Skin epidermis (tissue), 12 donors: ENCODE results near the gene GDF15.
"Not testable (repeated sequence)": the region's sequence is repeated elsewhere in the genome, so short reads cannot be mapped to it uniquely, and the experiment has no call there.

Experiments
- H3K27ac ChIP-seq, 21 experiments: fragments of 200-600 bp; sonication (generic) in 11 of 21; one replicate each; pipeline ENCODE4 v1.5.0; 2020; ENCODE audit warnings: mild to moderate bottlenecking in 3 of 21, inconsistent platforms in 2 of 21, moderate library complexity in 2 of 21
- H3K4me3 ChIP-seq, 7 experiments: fragments of 200-600 bp; sonication (generic) in 2 of 7; one replicate each; pipeline ENCODE4 v1.5.0; 2020; ENCODE audit warnings: inconsistent platforms in 2 of 7, mild to moderate bottlenecking in 2 of 7, moderate library complexity in 1 of 7

GDF15 gene

GRCh38 chr19:18362934-18363542 is 22.9 kb upstream of the GDF15 start:
- H3K27ac ChIP-seq = peak overlapping the region in 4 of 21 experiments; percentile 16 to 80 (median 46)
- no peak overlapping the region for H3K4me3 ChIP-seq

- H3K27ac ChIP-seq = peak overlapping the region in 5 of 21 experiments; percentile 16 to 81 (median 71)
- H3K4me3 ChIP-seq = no peak overlapping the region
These were observed 22.2 kb upstream of the GDF15 start for GRCh38 chr19:18363787-18364186.

DNA sequence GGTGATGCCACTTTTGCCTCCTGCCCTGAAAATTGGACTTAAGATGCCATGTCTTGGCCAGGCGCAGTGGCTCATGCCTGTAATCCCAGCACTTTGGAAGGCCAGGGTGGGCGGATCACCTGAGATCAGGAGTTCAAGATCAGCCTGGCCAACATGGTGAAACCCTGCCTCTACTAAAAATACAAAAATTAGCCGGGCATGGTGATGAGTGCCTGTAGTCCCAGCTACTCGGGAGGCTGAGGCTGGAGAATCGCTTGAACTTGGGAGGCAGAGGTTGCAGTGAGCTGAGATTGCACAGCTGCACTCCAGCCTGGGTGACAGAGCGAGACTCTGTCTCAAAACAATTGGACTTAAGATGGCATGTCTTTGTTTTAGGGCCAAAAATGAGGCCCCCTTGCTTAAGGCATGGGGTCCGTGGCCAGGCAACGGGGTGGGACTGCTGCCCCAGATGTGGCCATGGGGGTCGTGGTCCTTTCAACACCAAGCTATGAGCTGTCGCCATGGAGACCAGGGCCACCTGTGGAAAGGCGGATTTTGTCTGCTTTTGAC is 21.6 kb upstream of the GDF15 start:
- not testable (repeated sequence) for H3K4me3 ChIP-seq
- H3K27ac ChIP-seq = peak overlapping the region in 16 of 21 experiments; percentile 17 to 81 (median 57)

GRCh38 chr19:18364826-18365528 is 21.0 kb upstream of the GDF15 start:
- no peak overlapping the region for H3K4me3 ChIP-seq
- H3K27ac ChIP-seq = peak overlapping the region in 16 of 21 experiments; percentile 17 to 81 (median 63)

GRCh38 chr19:18366021-18366435 is 19.9 kb upstream of the GDF15 start:
- Histone ChIP-seq H3K4me3 (no peak overlapping the region), H3K27ac (peak overlapping the region in 13 of 21 experiments; percentile 7 to 81 (median 61))

- Histone ChIP-seq H3K27ac (peak overlapping the region in 1 of 21 experiments; percentile 8), H3K4me3 (no peak overlapping the region)
These were observed 17.3 kb upstream of the GDF15 start for GRCh38 chr19:18368504-18369222.

DNA sequence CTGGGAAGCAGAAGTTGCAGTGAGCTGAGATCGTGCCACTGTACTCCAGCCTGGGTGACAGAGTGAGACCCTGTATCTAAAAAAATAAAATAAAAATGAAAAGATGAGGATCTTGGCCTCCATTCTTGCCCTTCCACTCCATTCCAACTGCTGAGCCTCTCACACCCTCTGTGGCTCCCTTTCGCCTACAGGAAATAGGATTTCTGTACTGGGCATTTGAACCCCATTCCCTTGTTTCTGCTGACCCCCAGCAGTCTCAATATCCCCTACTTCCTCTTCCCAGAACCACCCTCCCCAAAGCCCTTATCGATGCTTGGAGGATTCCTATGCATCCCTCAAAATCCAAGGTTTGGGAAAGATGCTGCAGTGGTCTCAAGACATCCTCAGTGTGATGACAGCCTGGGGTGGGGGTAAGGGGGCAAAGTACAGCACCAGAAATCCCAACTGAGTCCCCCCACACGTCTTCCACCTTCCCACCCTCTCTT is 12.5 kb upstream of the GDF15 start:
- Histone ChIP-seq H3K4me3 (no peak overlapping the region), H3K27ac (peak overlapping the region in 19 of 21 experiments; percentile 31 to 89 (median 64))

DNA sequence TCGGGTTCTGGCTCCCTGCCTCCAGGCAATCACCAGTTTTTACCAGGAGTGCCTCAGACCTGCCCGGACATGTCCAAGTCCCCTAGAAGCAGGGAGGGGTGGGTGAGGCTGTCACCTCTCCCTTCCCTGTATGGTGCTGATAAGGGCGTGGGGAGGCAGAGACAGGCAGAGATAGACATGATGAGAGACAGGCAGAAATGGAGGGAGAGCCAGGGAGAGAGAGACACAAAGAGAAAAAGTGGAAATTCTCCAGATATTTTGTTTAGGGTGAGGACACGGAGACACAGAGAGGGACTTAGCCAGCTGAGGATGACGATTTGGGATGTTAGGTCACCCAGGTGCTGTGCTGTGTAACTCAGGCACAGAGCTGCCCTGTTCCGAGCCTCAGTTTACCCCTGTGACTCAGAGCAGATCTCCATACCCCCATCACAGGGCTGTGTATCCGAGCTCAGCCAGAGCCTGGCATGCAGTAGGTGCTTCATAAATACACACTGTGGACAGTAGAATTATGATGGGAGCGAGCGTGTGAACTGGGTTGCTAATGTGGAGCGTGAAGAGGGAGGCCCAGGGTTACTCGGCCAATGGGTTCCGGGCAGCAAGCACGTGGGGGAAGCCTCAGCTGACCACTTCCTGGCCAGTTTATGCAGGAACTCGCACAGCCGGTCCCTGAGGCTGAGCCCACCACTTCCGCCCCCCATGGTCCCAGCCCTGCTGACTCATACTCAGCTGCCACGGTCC is 11.9 kb upstream of the GDF15 start:
- Histone ChIP-seq H3K27ac (peak overlapping the region in 19 of 21 experiments; percentile 34 to 89 (median 64)), H3K4me3 (no peak overlapping the region)

- peak overlapping the region in 1 of 21 experiments; percentile 43 for H3K27ac ChIP-seq
These were observed 8.9 kb upstream of the GDF15 start for GRCh38 chr19:18377026-18377425.

GRCh38 chr19:18379803-18380747 is 5.9 kb upstream of the GDF15 start:
- Histone ChIP-seq H3K27ac (peak overlapping the region in 12 of 21 experiments; percentile 2 to 74 (median 44)), H3K4me3 (no peak overlapping the region)

More at GRCh38 chr19:18377026-18377425, 8.9 kb upstream of the GDF15 start:
- no peak overlapping the region for H3K4me3 ChIP-seq

DNA sequence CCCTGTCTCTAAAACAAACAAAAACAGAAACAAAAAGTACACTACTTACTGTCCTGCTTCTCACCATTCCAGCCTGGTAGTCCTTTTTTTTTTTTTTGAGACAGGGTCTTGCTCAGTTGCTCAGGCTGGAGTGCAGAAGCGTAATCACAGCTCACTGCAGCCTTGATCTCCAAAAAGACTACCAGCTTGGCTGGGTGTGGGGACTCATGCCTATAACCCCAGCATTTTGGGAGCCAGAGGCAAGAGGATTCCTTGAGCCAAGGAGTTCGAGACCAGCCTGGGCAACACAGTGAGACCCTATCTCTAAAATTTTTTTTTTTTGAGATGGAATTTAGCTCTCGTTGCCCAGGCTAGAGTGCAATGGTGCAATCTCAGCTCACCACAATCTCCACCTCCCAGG is 5.1 kb upstream of the GDF15 start:
- H3K4me3 ChIP-seq = no peak overlapping the region
- no peak overlapping the region for H3K27ac ChIP-seq

GRCh38 chr19:18383622-18384021 is 2.3 kb upstream of the GDF15 start:
- H3K4me3 ChIP-seq, H3K27ac ChIP-seq: not testable (repeated sequence)

DNA sequence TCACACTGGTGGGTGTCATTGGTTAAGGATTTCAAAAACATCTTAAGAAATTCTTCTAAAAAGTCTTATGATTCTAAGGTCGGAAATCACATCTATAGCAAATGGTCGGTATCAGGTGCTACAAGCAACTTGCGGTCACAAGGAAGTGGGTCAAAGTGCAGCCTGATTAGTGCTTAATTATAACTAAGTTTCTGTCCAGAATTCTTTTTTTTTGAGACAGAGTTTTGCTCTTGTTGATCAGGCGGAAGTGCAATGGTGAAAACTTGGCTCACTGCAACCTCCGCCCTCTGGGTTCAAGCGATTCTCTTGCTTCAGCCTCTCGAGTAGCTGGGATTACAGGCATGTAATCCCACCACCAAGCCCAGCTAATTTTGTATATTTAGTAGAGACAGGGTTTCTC is 1.2 kb upstream of the GDF15 start:
- Histone ChIP-seq H3K4me3 (no peak overlapping the region), H3K27ac (no peak overlapping the region)

DNA sequence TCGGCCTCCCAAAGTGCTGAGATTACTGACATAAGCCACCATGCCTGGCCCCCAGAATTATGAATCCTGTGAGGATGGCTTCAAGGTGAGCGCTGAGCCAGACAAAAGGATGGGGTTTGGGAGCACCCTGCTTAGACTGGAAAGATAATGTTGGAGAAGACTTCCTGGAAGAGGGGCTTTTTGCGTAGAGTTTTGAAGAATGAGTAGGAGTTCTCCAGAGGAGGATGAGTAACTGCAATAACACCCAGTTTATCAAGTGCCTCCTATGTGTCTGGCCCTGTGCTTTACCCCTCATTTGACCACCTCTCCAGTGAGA is 641 bp upstream of the GDF15 start:
- no peak overlapping the region for H3K27ac ChIP-seq
- H3K4me3 ChIP-seq = no peak overlapping the region

DNA sequence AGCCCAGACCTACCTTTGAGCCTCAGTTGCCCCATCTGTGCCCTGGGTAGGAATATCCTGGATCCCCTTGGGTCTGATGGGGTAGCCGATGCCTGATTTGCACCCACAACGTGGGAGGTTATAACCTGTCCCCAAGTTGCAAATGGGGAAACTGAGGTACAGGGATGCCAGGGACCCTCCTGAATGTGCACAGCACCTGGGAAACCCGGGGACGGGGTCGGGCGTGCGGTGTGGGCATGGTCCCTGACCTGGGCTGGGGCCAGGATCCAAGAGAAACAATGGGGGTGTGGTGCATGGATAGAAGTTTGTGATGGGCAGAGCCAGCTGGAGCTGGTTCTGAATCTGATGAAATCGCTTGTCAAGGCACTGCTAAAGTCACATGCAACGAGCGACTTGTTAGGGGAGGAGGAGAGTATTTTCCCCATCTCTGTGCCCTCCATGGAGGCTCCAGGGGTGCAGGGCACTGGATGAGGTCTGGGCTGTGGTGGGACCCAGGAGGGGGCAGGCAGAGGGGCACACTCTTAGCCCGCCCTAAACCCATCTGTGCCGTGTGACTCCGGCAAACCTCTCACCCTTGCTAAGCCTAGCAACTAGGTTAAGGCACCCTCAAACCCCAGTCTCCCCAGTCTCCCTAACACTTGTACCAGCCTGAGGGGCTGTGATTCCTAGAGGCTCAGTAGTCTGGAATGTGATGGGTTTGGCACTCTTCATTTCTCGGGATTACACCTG is 749 bp downstream of the GDF15 start:
- H3K27ac ChIP-seq = peak overlapping the region in 1 of 21 experiments; percentile 12
- H3K4me3 ChIP-seq = peak overlapping the region in 2 of 7 experiments; percentile 5 to 6

DNA sequence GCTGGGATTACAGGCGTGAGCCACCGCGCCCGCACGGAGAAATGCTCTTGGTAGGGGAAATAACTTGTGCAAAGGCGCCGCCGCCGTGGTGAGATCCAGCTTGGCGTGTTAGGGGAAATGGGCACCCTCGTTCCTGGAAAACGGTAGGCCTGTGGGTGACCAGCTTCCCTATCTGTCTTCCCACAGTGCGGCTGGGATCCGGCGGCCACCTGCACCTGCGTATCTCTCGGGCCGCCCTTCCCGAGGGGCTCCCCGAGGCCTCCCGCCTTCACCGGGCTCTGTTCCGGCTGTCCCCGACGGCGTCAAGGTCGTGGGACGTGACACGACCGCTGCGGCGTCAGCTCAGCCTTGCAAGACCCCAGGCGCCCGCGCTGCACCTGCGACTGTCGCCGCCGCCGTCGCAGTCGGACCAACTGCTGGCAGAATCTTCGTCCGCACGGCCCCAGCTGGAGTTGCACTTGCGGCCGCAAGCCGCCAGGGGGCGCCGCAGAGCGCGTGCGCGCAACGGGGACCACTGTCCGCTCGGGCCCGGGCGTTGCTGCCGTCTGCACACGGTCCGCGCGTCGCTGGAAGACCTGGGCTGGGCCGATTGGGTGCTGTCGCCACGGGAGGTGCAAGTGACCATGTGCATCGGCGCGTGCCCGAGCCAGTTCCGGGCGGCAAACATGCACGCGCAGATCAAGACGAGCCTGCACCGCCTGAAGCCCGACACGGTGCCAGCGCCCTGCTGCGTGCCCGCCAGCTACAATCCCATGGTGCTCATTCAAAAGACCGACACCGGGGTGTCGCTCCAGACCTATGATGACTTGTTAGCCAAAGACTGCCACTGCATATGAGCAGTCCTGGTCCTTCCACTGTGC is 2.4 kb downstream of the GDF15 start:
- peak overlapping the region; percentile 17 to 28 (median 23) for H3K4me3 ChIP-seq
- peak overlapping the region in 7 of 21 experiments; percentile 1 to 53 (median 29) for H3K27ac ChIP-seq
